ENCODE measurements around the gene PSMA3.

The PSMA3 gene

DNA sequence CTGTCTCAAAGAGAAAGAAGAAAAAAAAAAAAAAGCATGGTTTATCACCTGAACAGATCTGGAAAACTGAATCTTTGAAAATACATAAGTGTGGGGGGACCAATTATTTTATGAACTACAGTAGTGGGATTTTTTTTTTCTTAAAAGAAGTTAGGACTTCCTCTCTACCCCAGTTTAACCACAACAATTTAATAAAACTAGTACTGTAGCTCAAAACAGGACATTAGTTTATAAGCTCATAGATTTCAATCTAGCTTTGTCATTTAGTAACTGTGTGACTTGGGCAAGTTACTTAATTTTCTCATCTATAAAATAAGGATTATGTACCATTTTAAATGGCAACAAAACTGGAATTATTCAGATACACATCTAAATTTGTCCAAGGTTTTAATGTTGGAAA, 30.2 kb downstream of the PSMA3 start:
- no peak overlapping the region for H3K4me2 ChIP-seq (ENCODE audit: low read length)
- no peaks in the 10 kb centered on the region for H3K27me3 ChIP-seq (ENCODE audit: control insufficient read depth, insufficient read depth, low read length)
- peaks cover 16% of the 10 kb centered on the region for H3K4me1 ChIP-seq (ENCODE audit: control insufficient read depth, insufficient read depth, low read length)
- H3K9me3 ChIP-seq (replicated peaks; ENCODE audit: low read length), result no peaks in the 10 kb centered on the region
- no peak overlapping the region for H3K4me3 ChIP-seq (ENCODE audit: low read length)
- H3K9ac ChIP-seq (ENCODE audit: low read depth, low read length), result no peak overlapping the region
- peaks cover 53% of the 10 kb centered on the region for H3K36me3 ChIP-seq (ENCODE audit: insufficient read depth, low read length)

DNA sequence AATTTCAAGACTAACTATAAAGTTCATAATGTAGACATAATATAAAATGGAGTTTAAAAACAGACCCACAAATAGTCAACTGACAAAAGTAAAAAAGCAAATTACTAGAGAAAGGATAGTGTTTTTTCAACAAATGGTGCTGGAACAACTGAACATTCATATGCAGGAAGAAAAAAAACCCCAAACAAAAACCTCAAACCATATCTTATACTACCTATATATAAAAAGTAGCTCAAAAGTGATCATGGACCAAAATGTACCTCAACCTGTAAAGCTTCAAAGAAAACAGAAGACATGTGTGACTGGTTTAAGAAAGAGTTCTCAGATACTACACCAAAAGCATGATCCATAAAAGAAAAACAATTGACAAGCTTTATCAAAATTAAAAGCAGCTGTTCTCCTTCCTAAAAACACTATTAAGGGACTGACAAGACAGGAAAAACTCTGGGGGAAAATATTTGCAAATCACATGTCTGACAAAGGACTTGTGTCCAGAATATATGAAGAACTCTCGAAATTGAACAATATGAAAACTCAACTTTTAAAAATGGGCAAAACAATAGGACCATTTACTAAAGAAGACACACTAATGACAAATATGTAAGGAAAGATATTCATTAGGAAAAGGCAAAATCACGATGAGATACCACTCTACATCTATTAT, 31.0 kb downstream of the PSMA3 start:
- Histone ChIP-seq H3K4me1 (ENCODE audit: control insufficient read depth, insufficient read depth, low read length) (peaks cover 16% of the 10 kb centered on the region), H3K4me2 (ENCODE audit: low read length) (no peak overlapping the region), H3K4me3 (ENCODE audit: low read length) (no peak overlapping the region), H3K9ac (ENCODE audit: low read depth, low read length) (no peak overlapping the region), H3K27me3 (ENCODE audit: control insufficient read depth, insufficient read depth, low read length) (no peaks in the 10 kb centered on the region), H3K9me3 (replicated peaks; ENCODE audit: low read length) (no peaks in the 10 kb centered on the region), H3K36me3 (ENCODE audit: insufficient read depth, low read length) (peaks cover 46% of the 10 kb centered on the region)

DNA sequence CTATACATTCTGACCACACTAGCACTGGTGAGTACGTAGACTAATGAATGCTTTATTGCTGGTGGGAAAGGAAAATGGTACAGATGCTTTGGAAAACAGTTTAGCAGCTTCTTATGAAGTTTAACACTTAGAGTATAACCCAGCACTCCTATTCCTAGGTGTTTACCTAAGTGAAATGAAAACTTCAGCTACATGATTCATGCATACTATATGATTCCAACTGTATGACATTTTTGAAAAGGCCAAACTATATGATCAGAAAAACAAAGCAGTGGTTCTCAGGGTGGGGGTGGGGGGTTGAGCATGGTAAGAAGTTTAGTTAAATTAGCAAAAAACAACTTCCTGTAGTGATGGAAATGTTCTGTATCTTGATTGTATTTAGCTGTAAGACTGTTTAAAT, 31.6 kb downstream of the PSMA3 start:
- Histone ChIP-seq H3K4me1 (ENCODE audit: control insufficient read depth, insufficient read depth, low read length) (peaks cover 19% of the 10 kb centered on the region), H3K9me3 (replicated peaks; ENCODE audit: low read length) (no peaks in the 10 kb centered on the region), H3K36me3 (ENCODE audit: insufficient read depth, low read length) (peaks cover 44% of the 10 kb centered on the region), H3K27me3 (ENCODE audit: control insufficient read depth, insufficient read depth, low read length) (no peaks in the 10 kb centered on the region), H3K9ac (ENCODE audit: low read depth, low read length) (no peak overlapping the region), H3K4me2 (ENCODE audit: low read length) (no peak overlapping the region), H3K4me3 (ENCODE audit: low read length) (no peak overlapping the region)

DNA sequence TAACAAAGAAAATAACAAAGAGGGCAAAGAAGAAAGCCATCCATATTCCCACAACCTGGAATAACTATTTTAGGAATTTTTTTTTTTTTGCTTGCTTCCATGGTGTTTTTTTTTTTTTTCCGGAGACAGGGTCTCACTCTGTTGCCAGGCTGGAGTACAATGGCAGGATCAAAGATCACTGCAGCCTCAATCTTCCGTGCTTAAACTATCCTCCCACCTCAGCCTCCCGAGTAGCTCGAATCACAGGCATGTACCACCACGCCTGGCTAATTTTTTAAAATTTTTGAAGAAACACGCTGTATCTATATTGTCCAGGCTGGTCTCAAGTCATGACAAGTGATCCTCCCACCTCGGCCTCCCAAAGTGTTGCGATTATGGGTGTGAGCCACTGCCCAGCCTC, 33.5 kb downstream of the PSMA3 start:
- Histone ChIP-seq H3K36me3 (ENCODE audit: insufficient read depth, low read length) (peaks cover 33% of the 10 kb centered on the region), H3K9ac (ENCODE audit: low read depth, low read length) (no peak overlapping the region), H3K4me1 (ENCODE audit: control insufficient read depth, insufficient read depth, low read length) (peaks cover 34% of the 10 kb centered on the region)

DNA sequence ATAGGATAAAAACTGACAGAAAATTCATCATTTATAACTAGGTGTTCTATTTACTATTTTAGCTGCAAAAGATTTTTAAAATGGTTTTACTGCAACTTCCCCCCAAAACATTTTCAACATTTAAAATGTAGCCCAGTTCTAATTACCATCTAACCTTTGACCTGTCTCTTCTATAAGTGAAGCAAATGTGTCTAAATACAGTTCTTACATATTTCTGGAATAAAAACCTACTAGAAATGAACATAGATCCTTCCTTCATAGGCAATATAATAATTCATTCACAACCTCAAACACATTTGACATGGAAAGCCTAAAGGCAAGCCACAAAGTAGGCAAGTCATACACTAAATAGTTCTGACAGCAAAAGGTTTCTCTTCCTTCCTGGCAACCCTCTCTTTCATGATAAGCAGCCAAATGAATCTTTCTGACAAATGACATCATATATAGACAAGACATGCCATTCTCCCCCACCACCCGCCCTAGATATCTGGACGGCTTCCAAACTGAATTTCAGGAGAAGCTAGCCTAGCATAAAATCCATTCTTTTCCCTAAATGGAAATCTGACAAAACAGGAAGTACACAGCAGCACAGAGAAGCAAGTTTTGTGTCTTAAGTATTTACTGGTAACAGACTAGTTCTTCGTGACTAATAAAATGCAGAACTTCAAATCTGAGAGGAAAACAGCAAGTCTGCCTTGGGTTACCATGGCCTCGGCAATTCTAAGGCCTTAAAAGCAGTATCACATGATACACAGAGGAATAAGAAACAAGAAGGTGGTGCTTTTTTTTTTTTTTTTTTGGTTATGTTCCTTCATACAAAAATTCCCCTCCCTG, 36.5 kb downstream of the PSMA3 start:
- peaks cover 50% of the 10 kb centered on the region for H3K36me3 ChIP-seq (ENCODE audit: insufficient read depth, low read length)
- H3K9me3 ChIP-seq (replicated peaks; ENCODE audit: low read length), result no peaks in the 10 kb centered on the region
- no peak overlapping the region for H3K4me3 ChIP-seq (ENCODE audit: low read length)

More for the DNA sequence above, 33.5 kb downstream of the PSMA3 start:
- no peak overlapping the region for H3K4me2 ChIP-seq (ENCODE audit: low read length)
- no peak overlapping the region for H3K4me3 ChIP-seq (ENCODE audit: low read length)
- no peaks in the 10 kb centered on the region for H3K9me3 ChIP-seq (replicated peaks; ENCODE audit: low read length)
- H3K27me3 ChIP-seq (ENCODE audit: control insufficient read depth, insufficient read depth, low read length), result no peaks in the 10 kb centered on the region

DNA sequence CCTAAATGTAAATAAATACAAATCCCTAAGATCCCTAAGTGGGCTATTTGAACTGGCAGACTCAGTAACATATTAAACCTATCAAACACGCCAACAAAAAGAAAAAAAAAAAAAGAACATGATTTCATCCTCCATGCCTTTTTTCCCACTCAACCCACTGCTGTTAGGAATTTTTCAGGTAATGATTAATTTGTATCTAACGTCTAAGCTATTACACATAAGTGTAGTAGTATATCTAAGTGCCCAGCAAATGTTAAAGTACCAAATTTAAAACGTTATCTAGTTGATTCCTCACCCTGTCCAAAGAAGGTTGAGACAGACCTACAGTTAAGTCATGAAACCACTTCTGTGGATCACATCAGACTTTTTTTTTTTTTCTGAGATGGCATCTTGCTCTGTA, 37.3 kb downstream of the PSMA3 start:
- Histone ChIP-seq H3K4me3 (ENCODE audit: low read length) (no peak overlapping the region), H3K4me1 (ENCODE audit: control insufficient read depth, insufficient read depth, low read length) (peaks cover 24% of the 10 kb centered on the region), H3K36me3 (ENCODE audit: insufficient read depth, low read length) (peaks cover 50% of the 10 kb centered on the region), H3K9ac (ENCODE audit: low read depth, low read length) (peak overlapping the region; percentile 67), H3K9me3 (replicated peaks; ENCODE audit: low read length) (no peaks in the 10 kb centered on the region), H3K27me3 (ENCODE audit: control insufficient read depth, insufficient read depth, low read length) (no peaks in the 10 kb centered on the region), H3K4me2 (ENCODE audit: low read length) (peak overlapping the region; percentile 1)

More for the DNA sequence above, 36.5 kb downstream of the PSMA3 start:
- Histone ChIP-seq H3K4me2 (ENCODE audit: low read length) (peak overlapping the region; percentile 1), H3K4me1 (ENCODE audit: control insufficient read depth, insufficient read depth, low read length) (peaks cover 31% of the 10 kb centered on the region), H3K9ac (ENCODE audit: low read depth, low read length) (peak overlapping the region; percentile 67), H3K27me3 (ENCODE audit: control insufficient read depth, insufficient read depth, low read length) (no peaks in the 10 kb centered on the region)

DNA sequence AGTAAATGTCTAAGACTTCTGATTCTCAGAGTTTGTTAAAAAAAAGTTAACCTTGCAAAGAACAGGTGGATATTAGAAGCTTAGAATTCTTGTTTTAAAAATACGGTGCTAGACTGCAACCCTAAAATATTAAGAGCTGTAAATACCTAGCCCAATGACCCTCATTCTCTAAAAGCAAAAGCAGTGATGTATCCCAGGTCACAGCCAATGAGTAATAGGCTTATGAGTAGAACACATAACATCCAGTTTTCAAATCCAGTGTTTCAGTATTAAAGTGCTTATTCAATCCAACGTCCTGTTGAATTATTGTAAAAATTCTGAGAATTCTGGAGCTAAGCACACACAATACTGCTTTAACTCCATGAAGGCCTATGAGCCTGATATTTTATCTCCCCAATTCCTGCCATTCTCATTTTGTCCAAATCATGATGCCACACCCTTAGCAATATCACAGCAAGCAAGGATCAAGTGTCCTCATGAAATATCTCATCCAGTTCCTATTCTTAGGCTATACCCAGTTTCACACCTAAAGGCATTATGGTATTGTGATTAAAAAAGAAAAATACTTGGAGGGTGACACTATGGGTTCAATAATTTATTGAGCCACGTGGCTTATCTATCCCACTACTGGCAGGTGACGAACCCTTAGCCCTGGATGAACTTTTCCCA, 38.4 kb downstream of the PSMA3 start:
- no peak overlapping the region for H3K9ac ChIP-seq (ENCODE audit: low read depth, low read length)
- H3K27me3 ChIP-seq (ENCODE audit: control insufficient read depth, insufficient read depth, low read length), result no peaks in the 10 kb centered on the region
- H3K4me1 ChIP-seq (ENCODE audit: control insufficient read depth, insufficient read depth, low read length), result peaks cover 24% of the 10 kb centered on the region
- peaks cover 41% of the 10 kb centered on the region for H3K36me3 ChIP-seq (ENCODE audit: insufficient read depth, low read length)
- H3K9me3 ChIP-seq (replicated peaks; ENCODE audit: low read length), result no peaks in the 10 kb centered on the region
- H3K4me3 ChIP-seq (ENCODE audit: low read length), result no peak overlapping the region
- no peak overlapping the region for H3K4me2 ChIP-seq (ENCODE audit: low read length)

DNA sequence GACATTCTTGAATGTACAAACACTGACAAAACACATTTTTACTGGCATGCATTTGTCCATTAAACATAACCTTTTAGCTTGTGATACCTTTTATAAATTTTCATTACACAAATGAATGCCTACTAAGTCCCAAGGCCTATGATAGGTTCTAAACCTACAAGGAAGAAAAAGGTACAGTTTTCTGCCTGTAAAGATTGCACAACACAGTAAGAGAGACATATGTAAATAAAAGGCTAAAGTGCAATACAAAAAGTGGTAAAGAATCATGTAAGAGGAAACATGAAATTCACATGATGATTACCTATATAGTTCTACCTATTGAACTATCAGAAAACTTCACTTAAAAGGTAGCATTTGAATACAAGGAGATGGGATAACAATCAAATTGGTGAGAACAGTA, 39.1 kb downstream of the PSMA3 start:
- Histone ChIP-seq H3K4me2 (ENCODE audit: low read length) (no peak overlapping the region), H3K27me3 (ENCODE audit: control insufficient read depth, insufficient read depth, low read length) (no peaks in the 10 kb centered on the region), H3K4me1 (ENCODE audit: control insufficient read depth, insufficient read depth, low read length) (peaks cover 24% of the 10 kb centered on the region), H3K9ac (ENCODE audit: low read depth, low read length) (no peak overlapping the region), H3K4me3 (ENCODE audit: low read length) (no peak overlapping the region), H3K9me3 (replicated peaks; ENCODE audit: low read length) (no peaks in the 10 kb centered on the region), H3K36me3 (ENCODE audit: insufficient read depth, low read length) (peaks cover 44% of the 10 kb centered on the region)

DNA sequence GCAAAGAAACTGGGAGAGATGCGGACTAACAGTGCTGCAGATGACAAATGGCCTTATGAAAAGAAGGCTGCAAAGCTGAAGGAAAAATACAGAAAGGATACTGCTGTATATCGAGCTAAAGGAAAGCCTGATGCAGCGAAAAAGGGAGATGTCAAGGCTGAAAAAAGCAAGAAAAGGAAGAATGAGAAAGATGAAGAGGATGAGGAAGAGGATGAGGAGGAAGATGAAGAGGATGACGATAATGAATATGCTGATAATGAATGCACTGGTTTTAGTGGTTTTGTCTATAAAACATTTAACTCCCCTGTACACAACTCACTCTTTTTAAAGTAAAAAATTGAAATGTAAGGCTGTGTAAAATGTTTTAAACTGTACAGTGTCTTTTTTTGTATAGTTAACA, 40.5 kb downstream of the PSMA3 start:
- H3K4me3 ChIP-seq (ENCODE audit: low read length), result no peak overlapping the region
- H3K4me2 ChIP-seq (ENCODE audit: low read length), result no peak overlapping the region
- H3K9me3 ChIP-seq (replicated peaks; ENCODE audit: low read length), result no peaks in the 10 kb centered on the region
- H3K36me3 ChIP-seq (ENCODE audit: insufficient read depth, low read length), result peaks cover 52% of the 10 kb centered on the region
- no peak overlapping the region for H3K9ac ChIP-seq (ENCODE audit: low read depth, low read length)
- H3K4me1 ChIP-seq (ENCODE audit: control insufficient read depth, insufficient read depth, low read length), result peaks cover 24% of the 10 kb centered on the region
- no peaks in the 10 kb centered on the region for H3K27me3 ChIP-seq (ENCODE audit: control insufficient read depth, insufficient read depth, low read length)

DNA sequence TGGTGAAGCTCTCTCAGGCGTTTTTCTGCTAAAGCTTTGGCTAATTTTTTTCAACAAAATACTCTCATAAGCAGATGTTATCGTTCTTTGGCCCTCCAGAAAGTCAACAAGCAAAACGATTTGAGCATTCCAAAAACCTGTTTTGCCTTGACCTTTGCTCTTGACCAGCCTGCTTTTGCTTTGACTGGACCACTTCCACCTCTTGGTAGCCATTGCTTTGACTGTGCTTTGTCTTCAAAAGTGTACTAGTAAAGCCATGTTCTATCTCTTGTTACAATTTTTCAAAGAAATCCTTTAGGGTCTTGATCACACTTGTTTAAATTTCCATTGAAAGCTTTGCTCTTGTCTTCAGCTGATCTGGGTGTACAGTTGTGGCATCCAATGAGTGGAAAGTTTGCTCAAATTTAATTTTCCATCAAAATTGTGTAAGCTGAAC, 43.0 kb downstream of the PSMA3 start:
- no peak overlapping the region for H3K4me3 ChIP-seq (ENCODE audit: low read length)
- peaks cover 5% of the 10 kb centered on the region for H3K4me1 ChIP-seq (ENCODE audit: control insufficient read depth, insufficient read depth, low read length)
- H3K36me3 ChIP-seq (ENCODE audit: insufficient read depth, low read length), result peaks cover 71% of the 10 kb centered on the region
- H3K9ac ChIP-seq (ENCODE audit: low read depth, low read length), result no peak overlapping the region
- H3K4me2 ChIP-seq (ENCODE audit: low read length), result no peak overlapping the region
- H3K27me3 ChIP-seq (ENCODE audit: control insufficient read depth, insufficient read depth, low read length), result no peaks in the 10 kb centered on the region
- no peaks in the 10 kb centered on the region for H3K9me3 ChIP-seq (replicated peaks; ENCODE audit: low read length)

DNA sequence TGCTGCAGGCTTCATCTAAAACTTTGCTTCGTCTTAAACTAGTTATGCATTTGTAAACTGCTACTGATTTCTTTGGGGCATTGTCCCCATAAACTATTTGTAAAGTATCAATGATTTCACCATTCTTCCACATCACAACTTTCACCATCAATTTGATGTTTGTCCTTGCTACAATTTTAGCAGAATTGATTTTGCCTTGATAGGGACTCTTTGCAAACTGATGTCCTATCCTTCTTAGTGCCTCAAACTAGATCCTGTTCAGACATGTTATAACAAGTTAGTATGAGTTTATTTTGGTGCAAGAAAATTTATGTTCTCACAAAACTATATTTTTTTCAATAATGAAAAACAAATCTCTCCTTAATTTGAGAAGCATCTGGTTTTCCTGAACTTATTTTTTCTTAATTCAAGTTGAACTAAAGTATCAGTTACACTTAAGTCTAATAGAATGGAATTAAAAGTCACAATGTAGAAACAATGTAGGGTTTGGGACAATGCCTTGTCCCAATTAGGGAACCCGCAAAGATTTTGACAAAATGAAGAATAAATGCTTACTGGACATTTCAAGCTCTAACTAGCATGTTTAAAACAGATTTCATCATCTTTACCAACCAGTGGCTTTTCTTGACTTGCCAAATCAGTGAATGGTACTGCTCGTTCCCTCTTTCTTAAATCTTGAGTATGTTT, 43.6 kb downstream of the PSMA3 start:
- Histone ChIP-seq H3K9me3 (replicated peaks; ENCODE audit: low read length) (no peaks in the 10 kb centered on the region), H3K4me2 (ENCODE audit: low read length) (no peak overlapping the region), H3K9ac (ENCODE audit: low read depth, low read length) (no peak overlapping the region), H3K4me3 (ENCODE audit: low read length) (no peak overlapping the region), H3K4me1 (ENCODE audit: control insufficient read depth, insufficient read depth, low read length) (peaks cover 3% of the 10 kb centered on the region), H3K36me3 (ENCODE audit: insufficient read depth, low read length) (peaks cover 68% of the 10 kb centered on the region), H3K27me3 (ENCODE audit: control insufficient read depth, insufficient read depth, low read length) (no peaks in the 10 kb centered on the region)
